ENCODE measurements around the gene MYO18A.

Gene MYO18A

GRCh38 chr17:29073520-29073919 is 106.7 kb downstream of the MYO18A start:
- no peak for DNase-seq

- DNase-seq, result no peak
Observed at GRCh38 chr17:29073045-29073444, 107.2 kb downstream of the MYO18A start.

GRCh38 chr17:29071303-29071702 is 108.9 kb downstream of the MYO18A start:
- DNase-seq, result no peak

- no peak for DNase-seq
Observed at GRCh38 chr17:29070781-29071180, 109.4 kb downstream of the MYO18A start.

- no peak for DNase-seq
Observed at GRCh38 chr17:29070308-29070707, 109.9 kb downstream of the MYO18A start.

DNA sequence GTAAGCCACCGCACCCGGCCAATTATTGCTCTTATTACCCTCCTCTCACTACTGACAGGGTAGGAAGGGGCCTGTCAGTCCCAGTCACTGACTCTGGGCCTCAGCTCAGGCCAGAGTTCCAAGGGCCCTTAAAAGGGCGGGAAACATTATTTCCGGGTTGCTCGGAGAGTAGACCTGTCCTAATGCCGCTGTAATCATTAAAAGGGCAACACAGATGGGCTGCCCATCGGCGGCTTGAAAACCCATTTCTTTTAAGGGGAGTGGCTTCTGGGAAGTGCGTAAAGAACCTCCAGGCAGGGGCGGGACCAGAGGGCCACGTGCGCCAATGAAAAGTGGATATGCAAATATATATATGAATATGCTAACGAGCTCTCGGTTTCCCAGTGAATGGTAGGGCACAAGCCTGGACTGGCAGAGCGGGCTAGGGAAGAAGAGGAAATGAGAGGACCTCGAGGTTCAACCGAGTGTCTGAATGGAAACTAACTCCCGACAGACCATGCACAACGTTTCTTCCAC is 110.6 kb downstream of the MYO18A start:
- peak; percentile 88 for DNase-seq

GRCh38 chr17:29068818-29069217 is 111.4 kb downstream of the MYO18A start:
- no peak for DNase-seq

DNA sequence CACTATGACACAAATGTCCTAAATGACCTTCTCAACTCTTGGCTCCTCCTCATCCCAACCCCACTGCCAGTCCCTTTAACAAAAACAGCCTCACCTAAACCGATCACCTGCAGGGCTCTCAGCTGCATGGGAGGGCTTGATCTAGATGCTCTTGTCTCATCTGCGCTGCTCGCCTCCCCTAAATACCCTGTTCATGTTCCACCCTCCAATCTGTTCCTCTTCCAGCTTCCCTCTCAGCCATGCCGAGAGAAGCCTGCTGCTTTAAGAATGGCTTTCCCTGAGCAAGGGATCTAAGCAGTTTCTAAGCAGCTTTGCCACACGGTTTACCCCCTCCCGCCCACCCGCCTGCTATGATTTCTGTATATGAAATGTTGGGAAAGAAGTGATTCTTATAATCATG is 113.6 kb downstream of the MYO18A start:
- DNase-seq, result no peak

- DNase-seq, result no peak
Observed at GRCh38 chr17:29066047-29066446, 114.2 kb downstream of the MYO18A start.

- no peak for DNase-seq
Observed at GRCh38 chr17:29063992-29064391, 116.2 kb downstream of the MYO18A start.

DNA sequence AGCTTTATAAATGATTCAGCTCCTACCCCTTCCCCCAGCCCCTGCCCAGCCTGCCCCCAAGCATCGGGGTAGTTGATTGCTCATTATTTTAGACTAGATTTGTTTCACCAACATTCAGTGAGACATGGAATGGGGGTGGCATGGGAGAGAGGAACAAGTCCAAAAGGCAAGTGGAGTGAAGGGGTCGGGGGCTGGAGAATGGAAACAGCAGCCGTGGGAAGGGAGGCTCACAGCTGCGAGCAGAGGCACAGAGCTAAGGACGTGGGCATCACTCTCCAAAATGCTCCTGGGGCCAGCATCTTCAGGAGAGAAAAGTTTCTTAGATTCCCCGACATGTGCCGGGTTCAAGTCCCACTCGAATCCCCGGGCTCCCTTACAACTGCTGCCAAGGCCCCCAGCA is 118.0 kb downstream of the MYO18A start:
- DNase-seq, result no peak

DNA sequence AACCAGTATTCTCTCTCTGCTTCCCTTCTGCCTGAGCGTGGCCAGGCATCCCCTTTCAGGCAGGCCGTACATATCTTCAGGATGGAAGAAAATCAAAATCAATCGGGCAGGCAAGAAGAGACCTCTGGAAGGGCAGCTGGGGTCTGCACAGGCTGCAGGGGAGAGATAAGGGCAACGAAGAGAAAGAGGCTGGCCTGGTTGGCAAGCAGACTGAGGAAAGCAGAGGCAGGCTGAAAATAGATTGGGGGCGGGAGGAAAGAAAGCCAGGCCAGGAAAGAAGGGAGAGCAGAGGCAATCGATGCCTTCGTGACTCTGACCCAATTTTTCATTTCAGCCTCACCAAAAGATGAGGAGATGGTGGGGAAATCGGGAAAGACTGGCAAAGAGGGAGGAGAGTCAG is 119.2 kb downstream of the MYO18A start:
- no peak for DNase-seq

DNA sequence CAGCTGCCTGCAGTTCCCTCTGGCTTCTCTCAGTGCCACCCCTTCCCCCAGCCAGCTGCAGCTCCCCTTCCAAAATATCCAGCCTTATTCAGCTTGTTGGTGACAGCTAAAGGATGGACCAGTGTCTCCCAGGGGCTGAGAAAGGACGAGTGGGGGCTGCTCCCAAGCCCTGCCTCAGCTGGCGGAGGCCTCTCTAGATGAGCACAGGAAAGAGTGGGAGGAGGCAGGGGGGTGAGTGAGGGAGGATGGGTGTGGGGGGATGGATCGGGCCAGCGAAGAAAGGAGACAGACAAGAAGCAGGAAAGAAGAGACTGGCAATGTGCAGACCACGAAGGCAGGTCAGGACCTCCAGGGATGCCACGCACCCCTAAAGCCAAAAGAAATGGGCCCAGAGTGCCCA is 119.7 kb downstream of the MYO18A start:
- no peak for DNase-seq

- no peak for DNase-seq
Observed at GRCh38 chr17:29059281-29059680, 120.9 kb downstream of the MYO18A start.

- no peak for DNase-seq
Observed at GRCh38 chr17:29058391-29058790, 121.8 kb downstream of the MYO18A start.

DNA sequence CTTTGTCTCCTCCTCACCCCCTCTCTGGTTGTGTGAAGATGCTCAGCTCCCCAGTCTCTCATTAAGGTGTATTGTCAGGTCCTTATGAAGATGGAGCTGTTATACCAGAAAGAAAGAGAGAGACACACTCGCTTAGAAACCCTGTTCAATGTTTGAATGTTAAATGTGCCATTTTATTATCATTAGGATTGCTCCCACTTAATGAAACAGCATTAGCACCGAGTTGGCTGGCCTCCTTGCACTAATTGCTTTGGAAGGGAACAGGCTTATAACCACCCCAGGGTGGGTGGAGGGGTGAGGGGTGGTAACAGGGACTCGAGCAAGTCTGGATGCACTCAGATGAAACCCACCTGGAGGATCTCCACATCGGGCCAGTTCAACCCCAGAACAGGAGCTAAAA is 122.8 kb downstream of the MYO18A start:
- DNase-seq, result no peak

GRCh38 chr17:29054835-29055234 is 125.4 kb downstream of the MYO18A start:
- no peak for DNase-seq

GRCh38 chr17:29051731-29052130 is 128.5 kb downstream of the MYO18A start:
- no peak for DNase-seq

- DNase-seq, result no peak
Observed at GRCh38 chr17:29051194-29051593, 129.0 kb downstream of the MYO18A start.

DNA sequence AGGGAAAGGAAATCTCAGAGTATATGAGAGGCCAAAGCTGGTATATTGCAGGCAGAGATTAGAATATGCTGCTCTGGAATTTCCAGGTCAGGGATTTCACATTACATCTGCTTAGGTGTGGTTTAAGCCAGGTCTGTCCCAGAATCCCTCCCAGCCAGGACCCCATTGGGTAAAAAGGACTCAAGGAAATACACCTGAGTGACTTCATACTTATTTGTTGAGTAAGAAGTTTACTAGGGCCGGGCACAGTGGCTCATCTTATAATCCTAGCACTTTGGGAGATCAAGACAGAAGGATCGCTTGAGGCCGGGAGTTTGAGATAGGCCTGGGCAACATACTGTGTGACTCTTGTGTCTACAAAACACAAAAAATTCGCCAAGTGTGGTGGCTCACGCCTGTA is 130.0 kb downstream of the MYO18A start:
- DNase-seq, result no peak

DNA sequence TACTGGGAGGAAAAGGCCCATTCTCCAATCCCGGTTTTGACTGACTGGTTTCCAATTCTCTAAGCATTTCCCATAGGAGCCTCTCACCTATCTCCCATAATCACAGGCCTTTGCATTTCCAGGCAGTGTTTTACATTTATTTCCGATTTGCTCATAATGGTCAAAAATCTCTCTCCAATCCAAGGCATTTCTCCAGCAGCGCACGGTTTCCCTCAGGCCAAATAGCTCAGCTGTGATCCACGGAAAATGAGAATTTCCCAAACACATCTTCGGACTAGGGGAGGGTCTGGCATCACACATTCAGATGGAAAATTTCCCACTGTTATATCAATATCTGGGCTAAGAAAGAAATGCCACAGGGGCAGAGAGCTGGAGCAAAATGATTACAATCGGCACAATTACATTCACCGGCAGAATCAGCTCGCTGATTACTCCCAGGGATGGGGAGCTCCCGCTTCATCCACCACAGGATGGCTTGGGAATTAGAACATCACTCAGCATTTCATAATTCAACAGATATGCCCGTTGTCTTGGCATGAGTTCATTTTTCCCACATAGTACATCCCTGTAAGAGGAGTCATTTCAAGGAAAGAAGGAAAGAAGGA is 130.6 kb downstream of the MYO18A start:
- no peak for DNase-seq

DNA sequence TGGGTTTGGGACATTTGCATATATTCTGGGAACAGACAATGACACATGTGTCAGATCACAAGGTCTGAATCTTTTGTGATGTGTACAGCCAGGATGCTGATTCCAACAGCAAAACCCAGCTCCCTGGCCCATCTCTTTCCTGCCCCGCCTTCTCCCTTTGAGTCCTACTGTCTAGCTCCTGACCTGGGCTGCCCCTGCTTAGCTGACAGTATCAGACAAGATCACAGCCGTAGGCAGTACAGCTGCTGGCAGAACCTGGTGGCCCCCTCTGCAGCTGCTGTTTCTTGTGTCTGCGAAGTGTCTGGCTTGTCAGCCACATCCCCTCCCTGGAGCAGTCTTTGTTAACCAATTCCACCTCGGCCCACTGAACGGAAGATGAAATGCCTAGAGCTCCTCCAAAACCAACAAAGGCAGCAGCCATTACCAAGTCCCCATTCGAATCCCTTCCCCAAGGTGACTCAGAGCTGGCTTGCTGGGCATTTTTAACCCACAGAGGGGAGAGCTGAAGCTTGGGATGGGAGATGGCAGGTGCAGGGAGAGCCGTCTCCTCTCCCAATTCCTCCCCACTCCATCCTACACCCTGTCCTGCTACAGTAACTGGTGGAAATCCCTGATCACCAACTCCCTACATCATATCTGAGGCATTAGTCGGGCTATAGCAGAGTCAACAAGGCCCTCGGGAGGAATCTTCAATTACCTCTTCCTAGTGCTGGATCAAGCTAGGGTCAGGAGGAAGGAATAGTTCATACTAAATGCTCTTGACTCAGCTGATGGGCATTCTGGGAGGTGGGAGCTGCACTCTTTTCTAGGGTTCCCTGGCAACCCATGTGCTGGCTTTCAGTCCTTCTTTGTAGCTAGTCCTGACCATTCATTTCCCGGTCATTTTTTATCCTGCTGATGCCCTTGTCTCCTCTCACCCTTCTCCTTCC is 131.5 kb downstream of the MYO18A start:
- no peak for DNase-seq

GRCh38 chr17:29046473-29046839 is 133.7 kb downstream of the MYO18A start:
- no peak for DNase-seq

DNA sequence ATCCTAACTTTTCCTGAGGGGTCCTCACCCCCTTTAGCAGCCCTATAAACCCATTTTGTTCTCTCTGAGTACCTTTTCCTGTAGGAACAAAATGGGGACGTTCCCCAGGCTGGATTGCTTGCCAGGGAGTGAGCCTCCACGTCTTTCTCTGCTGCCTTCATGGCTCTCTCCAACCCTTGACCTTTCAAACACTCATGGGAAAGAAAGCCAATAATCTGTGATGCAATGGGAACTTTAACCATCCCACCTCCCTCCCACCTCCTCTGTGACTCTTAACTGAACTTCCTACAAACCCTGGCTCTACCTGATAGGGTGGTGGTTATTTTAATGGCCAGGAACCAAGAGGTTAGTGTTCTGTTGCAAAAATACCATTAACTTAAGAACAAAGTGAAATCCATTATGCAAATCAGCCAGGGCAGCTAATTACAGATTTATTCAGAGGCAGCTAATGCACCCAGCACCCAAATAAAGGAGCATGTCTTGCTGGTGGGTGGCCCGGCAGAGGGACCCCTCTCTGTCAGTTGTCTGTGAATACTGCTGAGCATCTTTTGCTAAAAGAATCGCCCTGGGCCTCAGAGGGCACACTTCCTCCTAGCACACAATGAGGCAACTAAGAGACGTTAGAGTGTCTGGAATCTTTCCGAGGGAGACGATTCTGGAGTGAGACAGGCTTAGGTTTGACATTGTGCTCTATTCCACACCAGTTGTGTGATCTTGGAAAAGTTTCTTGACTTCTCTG is 134.3 kb downstream of the MYO18A start:
- DNase-seq, result no peak

Data from NCI-H1048 (cell line).